Kidney (tissue), 14 donors: ENCODE data around the gene WSCD1. TPM values are rescaled to one million over a fixed set of nuclear protein-coding genes. Genes with fewer than 3 reads are reported as not detected.

Source experiments
- DNase-seq, 5 donors: peaks; one replicate each; pipeline ENCODE4 v3.0.0-alpha.2; 2013 to 2020
- FAIRE-seq: peaks from 2 replicates; lab custom pipeline; 2012; peaks lifted over from hg19 to GRCh38; lab: Jason Lieb, UNC
- H3K27ac ChIP-seq, 2 donors: one replicate each; pipeline ENCODE4 v1.7.0; 2013; ENCODE audit warnings: low read depth in 2 of 2, low read length in 2 of 2, inconsistent platforms in 1 of 2
- H3K27me3 ChIP-seq: one replicate; pipeline ENCODE4 v1.7.1; 2013; ENCODE audit warnings: low read length, inconsistent platforms; ENCODE audit not compliant: control insufficient read depth, insufficient read depth
- H3K36me3 ChIP-seq, 3 donors: one replicate each; pipeline versions ENCODE4 v1.7.0 to v1.7.1; 2013; ENCODE audit warnings: low read length in 3 of 3, control low read depth in 1 of 3, inconsistent platforms in 1 of 3; ENCODE audit not compliant: insufficient read depth in 3 of 3, control insufficient read depth in 2 of 3
- H3K4me1 ChIP-seq, 3 donors: one replicate each; pipeline versions ENCODE4 v1.7.0 to v1.7.1; 2013; ENCODE audit warnings: low read length in 3 of 3, inconsistent platforms in 1 of 3, low read depth in 1 of 3; ENCODE audit not compliant: control insufficient read depth in 2 of 3, insufficient read depth in 2 of 3
- H3K4me3 ChIP-seq, 3 donors: one replicate each; pipeline versions ENCODE4 v1.7.0 to v1.8.1; 2013; ENCODE audit warnings: low read length in 3 of 3, control low read depth in 1 of 3, inconsistent platforms in 1 of 3
- H3K9ac ChIP-seq, 3 donors: one replicate each; pipeline versions ENCODE4 v1.7.0 to v1.7.1; 2013; ENCODE audit warnings: low read length in 3 of 3, control low read depth in 1 of 3, inconsistent platforms in 1 of 3
- H3K9me3 ChIP-seq, 3 donors: one replicate each; pipeline versions ENCODE4 v1.7.0 to v1.7.1; 2013; ENCODE audit warnings: low read length in 3 of 3, control low read depth in 1 of 3, inconsistent platforms in 1 of 3; ENCODE audit not compliant: control insufficient read depth in 2 of 3, insufficient read depth in 1 of 3
- intact Hi-C: fragments of 100-400 bp; cut with DNase I; formaldehyde crosslinking; loops from one replicate; pipeline ENCODE4 v1.11.1; 2022
- polyA plus RNA-seq: library from polyadenylated mRNA; stranded (reverse); fragments of 350-450 nt; fragmentation: Illumina TruSeq; extraction: RNeasy Lipid Tissue Mini Kit (QIAGEN cat#74804); gene quantifications from one replicate; pipeline ENCODE4 v1.2.3, GENCODE V29; 2014; ENCODE audit warnings: low read depth, low replicate concordance; ENCODE audit not compliant: insufficient read depth
- total RNA-seq: library from RNA; stranded (reverse); fragmentation: NEBNext Ultra II Directional; extraction: Animal tissue kit (Norgen Biotek cat#: 25700); gene quantifications from one replicate; pipeline ENCODE4 v1.2.1, GENCODE V29; 2021
- TF ChIP-seq, protein P1 (sequence below): IDR thresholded peaks from 3 replicates; pipeline ENCODE4 v1.5.1; 2012; ENCODE audit warnings: mild to moderate bottlenecking, moderate library complexity, borderline replicate concordance; ENCODE audit not compliant: insufficient read depth; ENCODE audit errors: extremely low read depth
- donor health status: control.
- donor health status: control.
- donor health status: control.
- donor health status: control.
- donor health status: control.
- donor health status: DM: yes; HTN: yes; CAD: no.
- donor health status: Normal renal cell carcinoma (clear cell type).

WSCD1 gene
- total and polyA plus RNA-seq, 2 donors from 2014 or later = 5.4 to 14.5 TPM

DNA sequence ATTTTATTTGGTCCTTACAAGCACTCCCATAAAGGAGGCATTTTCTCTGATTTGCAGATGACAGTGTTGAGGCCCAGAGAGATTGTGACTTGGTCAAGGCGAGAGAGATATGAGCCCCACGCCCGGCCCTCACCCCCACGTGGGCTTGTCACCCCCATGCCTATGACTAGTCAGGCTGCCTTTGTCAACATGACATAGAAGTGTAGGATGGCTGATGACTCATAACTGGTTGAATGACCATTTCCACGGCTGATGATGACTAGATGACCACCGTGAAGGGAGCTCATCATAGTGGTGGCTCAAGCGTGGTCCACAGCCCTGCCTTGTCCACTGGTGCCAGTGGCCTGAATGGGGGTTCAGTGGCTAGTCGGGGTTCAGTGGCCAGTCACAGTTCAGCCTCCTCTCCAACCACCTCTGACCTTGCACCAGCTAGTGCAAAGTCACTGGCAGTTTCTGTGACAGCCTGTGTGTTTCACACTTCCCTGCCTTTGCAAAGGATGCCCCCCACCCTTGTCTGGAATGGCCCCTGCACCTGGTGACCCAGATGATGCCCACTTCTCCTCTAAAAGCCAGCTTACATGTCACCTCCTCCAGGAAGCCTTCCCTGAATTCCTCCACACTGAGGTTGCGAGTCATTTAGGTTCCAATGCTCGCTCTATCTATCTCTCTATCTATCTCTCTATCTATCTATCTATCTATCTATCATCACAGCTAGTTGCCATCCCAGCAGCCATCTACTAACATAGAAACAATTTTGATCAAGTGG is 3.8 kb upstream of the WSCD1 start:
- no peak overlapping the region for H3K4me3 ChIP-seq
- H3K27ac ChIP-seq = no peak overlapping the region
- H3K9me3 ChIP-seq = no peaks in the 10 kb centered on the region
- peaks cover 5% of the 10 kb centered on the region for H3K27me3 ChIP-seq
- peak in 1 of 5 donors; percentile 18 for DNase-seq
- H3K36me3 ChIP-seq = no peaks in the 10 kb centered on the region
- H3K4me1 ChIP-seq = peaks cover 0 to 12% (median 0%) of the 10 kb centered on the region in 3 donors
- FAIRE-seq = no peak
- intact Hi-C loops = no loop called here
- H3K9ac ChIP-seq = no peak overlapping the region
- TF ChIP-seq, protein P1, sequence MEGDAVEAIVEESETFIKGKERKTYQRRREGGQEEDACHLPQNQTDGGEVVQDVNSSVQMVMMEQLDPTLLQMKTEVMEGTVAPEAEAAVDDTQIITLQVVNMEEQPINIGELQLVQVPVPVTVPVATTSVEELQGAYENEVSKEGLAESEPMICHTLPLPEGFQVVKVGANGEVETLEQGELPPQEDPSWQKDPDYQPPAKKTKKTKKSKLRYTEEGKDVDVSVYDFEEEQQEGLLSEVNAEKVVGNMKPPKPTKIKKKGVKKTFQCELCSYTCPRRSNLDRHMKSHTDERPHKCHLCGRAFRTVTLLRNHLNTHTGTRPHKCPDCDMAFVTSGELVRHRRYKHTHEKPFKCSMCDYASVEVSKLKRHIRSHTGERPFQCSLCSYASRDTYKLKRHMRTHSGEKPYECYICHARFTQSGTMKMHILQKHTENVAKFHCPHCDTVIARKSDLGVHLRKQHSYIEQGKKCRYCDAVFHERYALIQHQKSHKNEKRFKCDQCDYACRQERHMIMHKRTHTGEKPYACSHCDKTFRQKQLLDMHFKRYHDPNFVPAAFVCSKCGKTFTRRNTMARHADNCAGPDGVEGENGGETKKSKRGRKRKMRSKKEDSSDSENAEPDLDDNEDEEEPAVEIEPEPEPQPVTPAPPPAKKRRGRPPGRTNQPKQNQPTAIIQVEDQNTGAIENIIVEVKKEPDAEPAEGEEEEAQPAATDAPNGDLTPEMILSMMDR = no peak

DNA sequence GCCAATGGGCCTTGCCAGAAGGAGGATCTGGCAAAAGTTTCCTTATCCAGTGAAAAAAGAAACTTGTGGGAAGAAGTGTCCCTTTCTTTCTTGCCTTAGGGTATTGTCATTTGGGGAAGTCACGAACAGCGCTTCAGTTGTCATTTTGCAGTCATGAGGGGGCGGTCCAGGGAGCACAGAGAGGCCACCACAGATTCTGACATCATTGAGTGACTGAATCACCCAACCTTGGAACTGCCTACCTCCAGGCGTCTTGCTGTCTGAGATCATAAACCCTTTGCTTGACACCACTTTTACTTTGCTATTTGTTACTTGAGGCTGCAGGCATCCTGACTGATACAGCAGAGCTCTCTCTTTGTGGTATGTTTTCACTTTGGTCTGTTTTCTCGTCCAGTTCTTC is 3.1 kb upstream of the WSCD1 start:
- intact Hi-C loops = no loop called here
- H3K4me1 ChIP-seq = peaks cover 0 to 13% (median 0%) of the 10 kb centered on the region in 3 donors
- H3K36me3 ChIP-seq = no peaks in the 10 kb centered on the region
- TF ChIP-seq, protein P1 = no peak
- no peak overlapping the region for H3K27ac ChIP-seq
- H3K9me3 ChIP-seq = no peaks in the 10 kb centered on the region
- no peak overlapping the region for H3K4me3 ChIP-seq
- no peak for FAIRE-seq
- no peak overlapping the region for H3K9ac ChIP-seq
- H3K27me3 ChIP-seq = peaks cover 5% of the 10 kb centered on the region
- no peak for DNase-seq

DNA sequence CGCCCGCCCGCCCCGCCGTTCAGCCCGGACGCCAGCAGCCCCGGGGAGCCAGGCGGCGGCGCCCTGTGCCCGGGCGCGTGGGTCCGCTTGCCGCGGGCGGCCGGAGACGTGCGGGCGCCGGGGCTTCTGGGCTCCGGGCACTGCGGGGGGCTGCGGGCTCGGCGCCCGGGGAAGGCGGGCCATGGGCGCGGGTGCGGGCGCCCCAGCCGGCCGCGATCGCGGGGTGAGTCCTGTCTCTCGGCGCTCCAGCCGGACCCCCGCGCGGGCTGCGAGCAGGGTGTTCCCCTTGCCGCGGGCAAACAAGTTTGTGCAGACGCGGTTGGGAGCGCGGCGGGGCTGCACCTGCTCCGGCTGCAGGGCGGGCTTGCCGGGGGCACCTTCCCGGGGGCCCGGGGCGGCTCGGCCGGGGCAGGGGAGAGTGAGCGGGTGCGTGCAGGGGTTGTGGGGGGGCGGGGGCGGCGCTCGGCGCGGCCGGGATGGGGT is 292 bp downstream of the WSCD1 start:
- FAIRE-seq (no peak), DNase-seq (peak in 3 of 5 donors; percentile 17 to 73 (median 55))
- peak overlapping the region in 1 of 3 donors; percentile 76 for H3K4me3 ChIP-seq
- H3K4me1 ChIP-seq = peaks cover 0 to 13% (median 0%) of the 10 kb centered on the region in 3 donors
- no peak overlapping the region for H3K9ac ChIP-seq
- H3K36me3 ChIP-seq = no peaks in the 10 kb centered on the region
- H3K27ac ChIP-seq = no peak overlapping the region
- H3K27me3 ChIP-seq = peaks cover 5% of the 10 kb centered on the region
- H3K9me3 ChIP-seq = no peaks in the 10 kb centered on the region
- TF ChIP-seq, protein P1 = no peak
- intact Hi-C loops = loop anchor here (10.0 kb wide), 1 partner anchor 74 kb away; no protein-coding TSS in a partner anchor
